ENCODE data around the gene TSPAN17.

Gene TSPAN17

DNA sequence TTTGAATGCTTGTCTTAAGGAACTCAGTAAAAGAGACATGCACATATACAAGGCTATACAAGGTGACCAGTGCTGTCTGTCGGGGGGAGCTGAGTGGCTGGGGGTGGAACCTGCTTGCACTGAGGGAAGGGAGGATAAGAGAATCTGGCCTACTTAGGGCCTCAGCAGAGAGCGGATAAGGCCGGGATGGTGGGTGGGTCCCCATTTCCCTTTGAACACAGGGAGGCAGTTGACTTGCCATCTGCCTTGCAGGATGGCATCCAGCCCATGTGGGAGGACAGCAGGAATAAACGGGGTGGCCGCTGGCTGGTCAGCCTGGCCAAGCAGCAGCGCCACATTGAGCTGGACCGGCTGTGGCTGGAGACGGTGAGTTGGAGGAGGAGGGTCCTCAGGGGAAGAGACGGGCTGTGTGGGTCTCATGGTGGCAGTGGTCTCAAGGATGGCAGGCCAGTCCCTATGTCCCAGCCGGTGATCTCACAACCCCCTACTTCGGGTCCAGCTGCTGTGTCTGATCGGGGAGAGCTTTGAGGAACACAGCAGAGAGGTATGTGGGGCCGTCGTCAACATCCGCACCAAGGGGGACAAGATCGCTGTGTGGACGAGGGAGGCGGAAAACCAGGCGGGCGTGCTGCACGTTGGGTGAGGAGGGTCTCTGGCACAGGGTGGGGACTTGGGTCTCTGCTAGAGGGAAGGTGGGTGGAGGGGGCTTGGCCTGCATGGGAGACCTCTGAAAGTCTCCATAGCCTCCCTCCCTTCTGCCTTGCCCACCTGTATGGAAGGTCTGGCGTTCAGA, 2.2 kb upstream of the TSPAN17 start:
- in situ Hi-C loops (cut with MboI; ENCODE audit: low pct_unique_long_range_greater_than_20kb, low sequenced_read_pairs, unreplicated experiment) = no loop called here
- no peak for DNase-seq (ENCODE audit: low spot score)
- TF ChIP-seq, protein P1, sequence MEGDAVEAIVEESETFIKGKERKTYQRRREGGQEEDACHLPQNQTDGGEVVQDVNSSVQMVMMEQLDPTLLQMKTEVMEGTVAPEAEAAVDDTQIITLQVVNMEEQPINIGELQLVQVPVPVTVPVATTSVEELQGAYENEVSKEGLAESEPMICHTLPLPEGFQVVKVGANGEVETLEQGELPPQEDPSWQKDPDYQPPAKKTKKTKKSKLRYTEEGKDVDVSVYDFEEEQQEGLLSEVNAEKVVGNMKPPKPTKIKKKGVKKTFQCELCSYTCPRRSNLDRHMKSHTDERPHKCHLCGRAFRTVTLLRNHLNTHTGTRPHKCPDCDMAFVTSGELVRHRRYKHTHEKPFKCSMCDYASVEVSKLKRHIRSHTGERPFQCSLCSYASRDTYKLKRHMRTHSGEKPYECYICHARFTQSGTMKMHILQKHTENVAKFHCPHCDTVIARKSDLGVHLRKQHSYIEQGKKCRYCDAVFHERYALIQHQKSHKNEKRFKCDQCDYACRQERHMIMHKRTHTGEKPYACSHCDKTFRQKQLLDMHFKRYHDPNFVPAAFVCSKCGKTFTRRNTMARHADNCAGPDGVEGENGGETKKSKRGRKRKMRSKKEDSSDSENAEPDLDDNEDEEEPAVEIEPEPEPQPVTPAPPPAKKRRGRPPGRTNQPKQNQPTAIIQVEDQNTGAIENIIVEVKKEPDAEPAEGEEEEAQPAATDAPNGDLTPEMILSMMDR (IDR thresholded peaks at IDR 0.05; ENCODE audit: extremely low read depth, insufficient read depth, missing control alignments) = no peak

DNA sequence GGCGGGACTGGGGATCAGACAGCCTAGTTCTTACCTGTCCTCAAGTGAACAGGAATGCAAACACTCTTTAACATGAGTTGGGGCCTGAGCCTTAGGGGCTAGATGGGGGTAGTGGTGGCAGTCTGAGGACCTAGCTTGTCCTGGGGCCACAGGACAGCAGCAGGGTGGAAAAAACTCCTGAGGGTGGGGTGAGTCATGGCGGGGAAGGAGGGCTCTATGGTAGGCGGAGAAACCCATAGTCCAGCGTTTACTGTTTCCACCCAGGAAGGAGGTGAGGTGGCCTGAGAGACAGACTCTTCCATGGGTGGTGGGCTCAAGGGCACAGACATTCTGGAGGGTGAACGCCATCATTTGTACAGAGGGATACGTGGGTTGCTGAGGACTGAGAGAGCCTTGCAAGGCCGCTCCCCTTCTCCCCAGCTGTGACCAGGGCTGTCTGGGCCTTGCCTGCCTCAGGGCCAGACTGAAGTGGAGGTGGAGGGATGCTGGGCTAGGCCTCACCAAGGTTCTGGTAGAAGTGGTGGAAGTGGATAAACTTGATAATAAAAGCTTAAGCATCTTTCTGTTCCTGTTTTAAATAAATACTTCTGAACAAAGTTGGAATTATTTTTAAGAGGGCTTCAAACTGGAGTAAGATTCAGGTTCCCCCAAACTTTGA, 1.1 kb upstream of the TSPAN17 start:
- TF ChIP-seq, protein P1 (IDR thresholded peaks at IDR 0.05; ENCODE audit: extremely low read depth, insufficient read depth, missing control alignments) = no peak
- DNase-seq (ENCODE audit: low spot score) = no peak
- in situ Hi-C loops (cut with MboI; ENCODE audit: low pct_unique_long_range_greater_than_20kb, low sequenced_read_pairs, unreplicated experiment) = no loop called here

DNA sequence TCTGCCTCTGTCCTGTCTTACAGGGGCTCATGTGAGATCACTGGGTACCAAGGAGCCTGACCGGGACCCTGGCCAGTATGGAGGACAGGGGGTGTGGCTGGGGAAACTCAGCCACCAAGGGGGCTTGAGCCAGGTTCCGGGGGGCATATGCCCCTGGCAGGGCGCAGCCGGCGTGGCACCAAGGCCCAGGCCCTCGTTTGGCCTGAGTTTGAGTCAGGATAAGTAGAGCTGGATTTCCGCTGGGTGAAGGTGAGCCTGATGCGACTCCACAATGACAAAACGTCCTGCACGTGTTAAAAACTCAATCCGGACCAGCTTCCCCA, 616 bp upstream of the TSPAN17 start:
- TF ChIP-seq, protein P1 (IDR thresholded peaks at IDR 0.05; ENCODE audit: extremely low read depth, insufficient read depth, missing control alignments) = no peak
- in situ Hi-C loops (cut with MboI; ENCODE audit: low pct_unique_long_range_greater_than_20kb, low sequenced_read_pairs, unreplicated experiment) = no loop called here
- no peak for DNase-seq (ENCODE audit: low spot score)

DNA sequence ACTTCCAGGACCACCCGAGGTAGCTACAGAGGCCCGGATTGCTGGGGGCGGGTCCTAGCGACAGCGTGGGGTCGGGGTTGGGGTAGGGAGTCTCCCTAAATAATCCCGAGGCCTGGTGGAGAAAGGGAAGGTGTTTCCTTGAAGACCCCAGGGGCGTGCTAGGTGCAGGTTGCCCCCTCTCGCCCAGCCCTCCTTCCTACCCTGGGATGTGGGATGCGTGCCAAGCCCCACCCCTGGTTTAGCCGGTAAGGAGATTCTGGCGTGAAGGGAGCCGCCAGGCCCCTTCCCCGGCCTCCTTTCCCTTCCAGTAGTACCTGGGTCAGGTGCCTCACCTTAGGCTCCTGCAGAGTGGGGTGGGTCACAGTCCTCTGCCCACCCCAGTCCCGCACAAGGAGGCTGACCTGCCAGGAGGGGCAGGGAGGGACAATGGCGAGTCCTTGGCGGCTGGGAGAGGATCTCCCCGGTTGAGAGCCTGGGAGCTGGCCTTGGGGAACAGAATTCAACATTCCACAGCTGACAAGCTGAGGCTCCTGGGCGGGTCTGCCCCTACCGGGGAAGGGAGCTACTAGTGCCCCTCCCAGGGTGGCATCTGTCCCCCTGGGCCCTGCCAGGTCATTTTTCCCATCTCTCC, 674 bp downstream of the TSPAN17 start:
- no peak for DNase-seq (ENCODE audit: low spot score)
- in situ Hi-C loops (cut with MboI; ENCODE audit: low pct_unique_long_range_greater_than_20kb, low sequenced_read_pairs, unreplicated experiment) = no loop called here
- TF ChIP-seq, protein P1 (IDR thresholded peaks at IDR 0.05; ENCODE audit: extremely low read depth, insufficient read depth, missing control alignments) = no peak

GRCh38 chr5:176648474-176649194, 1.4 kb downstream of the TSPAN17 start:
- TF ChIP-seq, protein P1 (IDR thresholded peaks at IDR 0.05; ENCODE audit: extremely low read depth, insufficient read depth, missing control alignments) = no peak
- DNase-seq (ENCODE audit: low spot score) = no peak
- in situ Hi-C loops (cut with MboI; ENCODE audit: low pct_unique_long_range_greater_than_20kb, low sequenced_read_pairs, unreplicated experiment) = no loop called here

DNA sequence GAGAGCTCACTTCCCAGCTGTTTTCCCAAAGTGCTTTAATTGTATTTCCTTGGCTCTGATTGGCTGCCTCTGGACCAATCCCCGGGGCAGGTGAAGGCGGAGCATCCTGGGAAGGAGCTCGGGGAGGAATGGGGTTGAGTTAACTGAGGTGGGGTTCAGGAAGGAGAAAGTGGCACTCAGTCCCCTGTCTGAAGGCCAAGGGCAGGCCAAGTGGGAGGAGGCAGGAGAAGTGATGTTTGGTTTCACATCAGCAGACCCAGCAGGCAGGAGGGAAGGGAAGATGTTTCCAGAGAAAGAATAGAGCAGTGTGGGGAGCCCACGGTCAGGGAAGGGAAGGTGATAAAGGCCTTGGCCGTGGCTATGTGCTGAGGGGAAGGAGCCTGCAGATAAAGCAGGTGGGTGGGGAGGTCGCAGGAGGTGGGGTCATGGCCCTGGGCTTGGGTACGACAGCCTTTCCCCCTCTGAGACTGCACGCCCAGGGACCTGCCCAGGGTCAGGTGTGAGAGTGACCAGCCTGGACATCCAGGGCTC, 3.1 kb downstream of the TSPAN17 start:
- no peak for DNase-seq (ENCODE audit: low spot score)
- TF ChIP-seq, protein P1 (IDR thresholded peaks at IDR 0.05; ENCODE audit: extremely low read depth, insufficient read depth, missing control alignments) = no peak
- in situ Hi-C loops (cut with MboI; ENCODE audit: low pct_unique_long_range_greater_than_20kb, low sequenced_read_pairs, unreplicated experiment) = loop anchor here (25.0 kb wide), 1 partner anchor 462 kb away; no protein-coding TSS in a partner anchor
